MM.1S (cell line): Measurements from ENCODE around the gene MYOG.

ENCODE experiments used
- EZH2 ChIP-seq: fragments of 300-600 bp; sonication (generic); optimal IDR thresholded peaks from 2 replicates; pipeline ENCODE3; 2017; ENCODE audit warnings: low read depth, mild to moderate bottlenecking, antibody characterized with exemption, low read length, mixed read lengths
- EZH2phosphoT487 ChIP-seq: fragments of 300-600 bp; sonication (generic); IDR thresholded peaks from 2 replicates; pipeline ENCODE4 v1.6.1; 2018; ENCODE audit warnings: antibody characterized with exemption, low read length
- TF ChIP-seq, protein P1 (sequence below): fragments of 300-600 bp; sonication (generic); IDR thresholded peaks from 2 replicates; pipeline ENCODE4 v1.5.1; 2016; ENCODE audit warnings: antibody characterized with exemption, low read length, mixed read lengths

DNA sequence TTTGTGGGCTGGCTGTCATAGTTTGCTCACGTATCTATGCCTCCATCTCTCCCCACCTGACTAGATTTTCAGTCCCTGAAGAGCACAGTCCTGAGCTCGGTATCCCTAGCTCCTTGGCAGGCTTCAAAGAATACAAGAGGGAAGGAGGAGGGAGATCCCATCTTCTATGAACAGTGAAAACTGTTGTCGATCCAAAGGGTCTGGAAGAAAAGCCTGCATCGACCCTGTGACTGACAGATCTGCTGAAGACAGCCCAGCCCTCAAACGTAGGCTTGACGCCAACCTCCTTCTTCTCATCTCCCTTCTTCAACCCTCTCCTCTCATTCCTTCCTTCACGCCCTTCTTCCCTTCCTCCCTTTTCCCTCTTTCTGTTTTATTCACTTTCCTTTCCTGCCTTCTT, 28.4 kb upstream of the MYOG start:
- TF ChIP-seq, protein P1, sequence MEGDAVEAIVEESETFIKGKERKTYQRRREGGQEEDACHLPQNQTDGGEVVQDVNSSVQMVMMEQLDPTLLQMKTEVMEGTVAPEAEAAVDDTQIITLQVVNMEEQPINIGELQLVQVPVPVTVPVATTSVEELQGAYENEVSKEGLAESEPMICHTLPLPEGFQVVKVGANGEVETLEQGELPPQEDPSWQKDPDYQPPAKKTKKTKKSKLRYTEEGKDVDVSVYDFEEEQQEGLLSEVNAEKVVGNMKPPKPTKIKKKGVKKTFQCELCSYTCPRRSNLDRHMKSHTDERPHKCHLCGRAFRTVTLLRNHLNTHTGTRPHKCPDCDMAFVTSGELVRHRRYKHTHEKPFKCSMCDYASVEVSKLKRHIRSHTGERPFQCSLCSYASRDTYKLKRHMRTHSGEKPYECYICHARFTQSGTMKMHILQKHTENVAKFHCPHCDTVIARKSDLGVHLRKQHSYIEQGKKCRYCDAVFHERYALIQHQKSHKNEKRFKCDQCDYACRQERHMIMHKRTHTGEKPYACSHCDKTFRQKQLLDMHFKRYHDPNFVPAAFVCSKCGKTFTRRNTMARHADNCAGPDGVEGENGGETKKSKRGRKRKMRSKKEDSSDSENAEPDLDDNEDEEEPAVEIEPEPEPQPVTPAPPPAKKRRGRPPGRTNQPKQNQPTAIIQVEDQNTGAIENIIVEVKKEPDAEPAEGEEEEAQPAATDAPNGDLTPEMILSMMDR: no peak
- TF ChIP-seq EZH2 (no peak), EZH2phosphoT487 (no peak)
